Esophagus muscularis mucosa (tissue), 3 donors: Measurements from ENCODE around the gene ECT2.

ENCODE experiments used
- CTCF ChIP-seq, 3 experiments: fragments of 200-600 bp in 2 of 3; fragments of 450-650 bp in 1 of 3; sonication (generic) in 2 of 3; IDR thresholded peaks; one replicate each; pipeline ENCODE4 v1.5.1; 2017 to 2019; ENCODE audit warnings: antibody characterized with exemption in 3 of 3, mild to moderate bottlenecking in 2 of 3, moderate library complexity in 1 of 3
- POLR2A ChIP-seq: fragments of 450-650 bp; IDR thresholded peaks from one replicate; pipeline ENCODE4 v1.6.1; 2017; ENCODE audit warnings: antibody characterized with exemption, moderate library complexity, mild to moderate bottlenecking, low read depth

GRCh38 chr3:172844428-172844827, 93.9 kb downstream of the ECT2 start:
- TF ChIP-seq POLR2A (no peak), CTCF (IDR thresholded peaks at IDR 0.05) (no peak)
